Head of caudate nucleus (tissue), 42 donors: ENCODE data around the gene PRRC2B.
"Not testable (repeated sequence)": the region's sequence is repeated elsewhere in the genome, so short reads cannot be mapped to it uniquely, and the experiment has no call there.

Source experiments
- DNase-seq, 42 donors: peaks; one replicate each; pipeline versions ENCODE4 v3.0.0 to v3.0.0-alpha.2; 2020 to 2021; ENCODE audit warnings: mixed read lengths in 7 of 42
- intact Hi-C: fragments of 100-400 bp; cut with DNase I; formaldehyde crosslinking; loops from one replicate; pipeline ENCODE4 v1.15.0; 2022

The PRRC2B gene

GRCh38 chr9:131382850-131383729, 10.8 kb upstream of the PRRC2B start:
- DNase-seq, result peak in 2 of 42 donors; percentile 8 to 9
- intact Hi-C loops, result no loop called here

DNA sequence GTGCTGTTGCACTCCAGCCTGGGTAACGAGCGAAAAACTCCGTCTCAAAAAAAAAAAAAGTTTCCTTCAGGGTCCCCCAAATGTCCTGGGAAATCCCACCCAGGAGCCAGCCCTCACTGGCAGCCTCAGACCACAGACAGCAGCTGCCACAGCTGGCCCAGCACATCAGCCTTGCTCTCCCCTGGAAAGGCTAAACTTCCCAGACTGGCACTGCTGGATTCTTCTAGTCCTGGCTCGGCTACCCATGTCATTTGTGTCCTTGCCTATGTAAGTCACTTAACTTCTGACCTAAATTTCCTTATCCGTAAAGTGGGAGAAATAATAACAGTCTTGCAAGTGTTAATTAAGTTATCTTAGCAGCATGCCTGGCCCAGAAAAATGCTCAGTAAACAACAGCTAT, 8.6 kb upstream of the PRRC2B start:
- DNase-seq, result no peak
- intact Hi-C loops, result no loop called here

GRCh38 chr9:131386281-131386680, 7.6 kb upstream of the PRRC2B start:
- DNase-seq, result peak in 8 of 42 donors; percentile 26 to 56 (median 31)
- intact Hi-C loops, result no loop called here

DNA sequence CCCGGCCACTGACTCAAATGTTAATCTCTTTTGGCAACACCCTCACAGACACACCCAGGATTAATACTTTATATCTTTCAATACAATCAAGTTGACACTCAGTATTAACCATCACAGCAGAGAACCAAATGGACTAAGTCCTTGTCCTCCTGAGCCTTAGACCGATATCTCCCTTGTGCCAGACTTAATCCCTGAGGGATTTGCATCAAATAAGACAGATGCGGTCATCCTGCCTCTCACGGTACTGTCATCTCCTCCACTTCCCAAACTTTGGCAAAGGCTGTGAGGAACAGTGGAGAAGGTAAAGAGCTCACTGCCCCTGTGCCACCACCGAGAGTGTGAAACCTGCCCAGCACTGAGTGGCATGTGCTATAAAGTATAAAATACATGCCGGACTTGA, 6.5 kb upstream of the PRRC2B start:
- intact Hi-C loops, result no loop called here
- no peak for DNase-seq

- no peak for DNase-seq
- intact Hi-C loops, result no loop called here
Measured at GRCh38 chr9:131391020-131391419, 2.9 kb upstream of the PRRC2B start.

DNA sequence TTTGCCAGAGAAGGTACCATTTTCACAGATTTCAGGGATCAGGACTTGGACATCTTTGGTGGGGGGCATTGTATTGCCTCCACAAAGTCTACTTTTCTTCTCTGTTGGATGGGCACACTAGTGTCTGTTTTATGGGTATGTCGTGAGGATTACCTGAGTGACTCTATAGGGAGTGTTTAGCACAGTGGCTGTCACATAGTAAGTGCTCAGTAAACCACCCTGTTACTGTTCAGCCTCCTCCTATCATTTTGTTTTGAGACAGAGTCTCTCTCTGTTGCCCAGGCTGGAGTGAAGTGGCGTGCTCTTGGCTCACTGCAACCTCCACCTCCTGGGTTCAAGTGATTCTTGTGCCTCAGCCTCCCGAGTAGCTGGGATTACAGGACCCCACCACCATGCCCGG, 2.4 kb upstream of the PRRC2B start:
- intact Hi-C loops, result no loop called here
- no peak for DNase-seq

GRCh38 chr9:131394464-131395156, 724 bp downstream of the PRRC2B start:
- intact Hi-C loops, result no loop called here
- peak in 32 of 42 donors; percentile 29 to 79 (median 60) for DNase-seq

DNA sequence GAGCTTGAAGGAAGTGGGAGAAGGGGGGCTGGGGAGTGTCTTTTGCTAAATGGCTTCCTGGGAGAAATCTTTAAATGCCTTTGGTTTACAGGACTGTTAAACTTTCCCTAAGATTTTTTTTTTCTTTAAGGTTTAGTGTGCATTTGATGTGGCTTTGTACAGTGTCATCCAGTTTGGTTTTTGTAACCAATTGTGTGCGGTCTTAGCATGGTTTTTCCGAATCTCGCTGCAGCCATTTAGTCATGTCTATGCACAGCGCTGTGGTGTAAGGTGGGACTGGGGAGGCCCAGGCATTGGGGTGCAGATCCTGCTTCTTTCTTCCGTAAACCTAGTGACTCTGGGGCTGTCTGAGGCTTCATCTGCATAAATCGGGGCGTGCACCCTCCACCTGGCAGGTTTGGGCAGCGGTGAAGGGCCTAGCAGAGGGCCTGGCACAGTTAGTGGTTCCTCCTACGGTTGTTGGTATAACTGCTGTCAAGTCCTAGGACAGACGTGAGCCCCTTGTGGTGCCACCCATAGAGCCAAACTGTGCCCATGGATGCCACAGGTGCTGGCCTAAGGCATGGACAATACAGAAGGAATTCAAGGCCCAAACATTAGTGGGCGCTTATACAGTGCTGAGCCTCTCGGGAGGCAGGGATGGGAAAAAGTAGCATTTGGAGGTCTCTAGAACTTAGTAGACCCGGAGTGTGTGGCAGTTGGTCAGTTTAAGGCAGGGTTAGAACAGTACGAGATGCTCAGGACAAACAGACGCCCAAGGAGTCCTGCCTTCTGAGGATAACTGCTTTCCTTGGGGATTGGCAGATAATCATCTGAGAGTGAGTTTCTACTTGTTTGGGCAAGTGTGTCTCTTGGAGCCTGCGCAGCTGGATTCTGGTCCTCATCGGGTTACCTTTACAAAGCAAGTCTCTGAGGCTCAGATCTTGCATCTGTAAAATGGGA, 1.5 kb downstream of the PRRC2B start:
- intact Hi-C loops, result no loop called here

DNA sequence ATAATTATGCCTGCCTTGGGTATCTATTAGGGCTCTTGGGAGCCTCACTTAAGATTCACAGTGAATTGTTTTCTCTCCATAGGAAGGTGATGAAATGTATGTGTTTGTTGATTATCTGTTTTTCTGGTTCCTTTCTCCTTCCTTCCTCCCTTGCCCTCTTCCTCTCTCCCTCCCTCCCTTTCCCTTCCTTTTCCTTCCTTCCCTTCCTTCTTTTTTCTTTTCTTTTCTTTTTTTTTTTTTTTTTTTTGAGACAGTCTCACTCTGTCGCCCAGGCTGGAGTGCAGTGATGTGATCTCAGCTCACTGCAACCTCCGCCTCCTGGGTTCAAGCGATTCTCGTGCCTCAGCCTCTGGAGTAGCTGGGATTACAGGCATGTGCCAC, 2.2 kb downstream of the PRRC2B start:
- DNase-seq, result peak in 1 of 42 donors; percentile 9
- intact Hi-C loops, result not testable (repeated sequence)

More for the DNA sequence above, 1.5 kb downstream of the PRRC2B start:
- DNase-seq, result peak in 4 of 42 donors; percentile 29 to 51 (median 48)

DNA sequence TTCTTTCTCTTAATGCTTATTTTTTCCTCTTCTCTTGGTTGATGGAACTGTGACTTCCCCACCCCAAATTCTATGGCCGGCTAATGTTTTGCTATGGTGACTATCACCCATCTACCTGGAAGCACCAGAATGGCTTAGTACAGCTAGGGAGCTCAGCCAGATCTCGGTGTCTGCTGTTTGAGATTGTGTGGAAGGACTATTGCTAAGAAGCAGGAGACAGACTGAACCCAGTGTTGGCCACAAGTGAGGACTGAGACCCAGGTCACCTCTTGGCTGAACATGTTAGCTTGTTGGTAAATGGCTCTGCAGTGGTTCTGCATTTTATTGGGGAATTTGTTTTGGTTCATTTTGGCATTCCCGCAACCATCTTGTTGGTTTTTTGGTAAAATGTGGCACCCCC, 2.7 kb downstream of the PRRC2B start:
- peak in 2 of 42 donors; percentile 9 to 26 for DNase-seq
- intact Hi-C loops, result no loop called here

- peak in 1 of 42 donors; percentile 16 for DNase-seq
- intact Hi-C loops, result no loop called here
Measured at GRCh38 chr9:131397100-131397790, 3.4 kb downstream of the PRRC2B start.

DNA sequence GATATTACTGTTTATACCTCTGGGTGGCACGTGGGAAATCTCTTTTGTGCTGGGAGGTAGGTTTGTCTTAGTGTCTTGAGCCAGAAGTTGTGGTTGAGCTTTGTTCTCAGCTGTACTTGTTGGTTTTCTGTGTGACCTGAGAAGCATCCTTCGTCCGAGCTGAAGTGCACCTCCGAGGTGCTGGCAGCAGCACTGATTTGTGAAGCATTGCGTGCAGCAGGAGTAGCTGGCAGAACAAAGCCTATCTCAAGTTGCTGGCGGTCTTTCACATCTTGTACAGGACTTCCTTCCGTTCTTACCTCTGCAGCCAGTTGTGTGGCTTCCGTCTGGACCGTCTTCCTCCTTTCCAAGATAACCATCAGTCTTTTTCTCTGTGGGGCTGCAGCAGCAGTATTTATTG, 4.3 kb downstream of the PRRC2B start:
- DNase-seq, result peak in 2 of 42 donors; percentile 9 to 31
- intact Hi-C loops, result no loop called here

DNA sequence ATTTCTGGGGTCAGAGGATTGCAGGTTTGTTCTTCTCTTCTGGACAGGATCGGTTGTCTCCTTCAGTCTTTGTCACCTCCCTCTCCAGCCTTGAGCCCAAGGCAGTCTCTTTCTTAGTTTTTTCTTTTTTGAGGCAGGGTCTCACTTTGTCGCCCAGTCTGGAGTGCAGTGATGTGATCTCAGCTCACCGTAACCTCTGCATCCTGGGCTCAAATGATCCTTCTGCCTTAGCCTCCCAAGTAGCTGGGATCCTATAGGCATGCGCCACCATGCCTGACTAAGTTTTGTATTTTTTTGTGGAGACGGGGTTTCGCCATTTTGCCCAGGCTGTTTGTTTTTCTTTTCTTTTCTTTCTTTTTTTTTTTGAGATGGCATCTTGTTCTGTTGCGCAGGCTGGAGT, 6.1 kb downstream of the PRRC2B start:
- DNase-seq, result peak in 1 of 42 donors; percentile 2
- intact Hi-C loops, result no loop called here

GRCh38 chr9:131400627-131401026, 6.7 kb downstream of the PRRC2B start:
- intact Hi-C loops, result no loop called here
- peak in 1 of 42 donors; percentile 4 for DNase-seq

- DNase-seq, result peak in 2 of 42 donors; percentile 10 to 65
- intact Hi-C loops, result no loop called here
Measured at GRCh38 chr9:131402073-131402472, 8.2 kb downstream of the PRRC2B start.

- intact Hi-C loops, result no loop called here
- DNase-seq, result peak; percentile 59 to 94 (median 82)
Measured at GRCh38 chr9:131402738-131403492, 9.0 kb downstream of the PRRC2B start.

- intact Hi-C loops, result no loop called here
- DNase-seq, result no peak
Measured at GRCh38 chr9:131403493-131403773, 9.5 kb downstream of the PRRC2B start.

DNA sequence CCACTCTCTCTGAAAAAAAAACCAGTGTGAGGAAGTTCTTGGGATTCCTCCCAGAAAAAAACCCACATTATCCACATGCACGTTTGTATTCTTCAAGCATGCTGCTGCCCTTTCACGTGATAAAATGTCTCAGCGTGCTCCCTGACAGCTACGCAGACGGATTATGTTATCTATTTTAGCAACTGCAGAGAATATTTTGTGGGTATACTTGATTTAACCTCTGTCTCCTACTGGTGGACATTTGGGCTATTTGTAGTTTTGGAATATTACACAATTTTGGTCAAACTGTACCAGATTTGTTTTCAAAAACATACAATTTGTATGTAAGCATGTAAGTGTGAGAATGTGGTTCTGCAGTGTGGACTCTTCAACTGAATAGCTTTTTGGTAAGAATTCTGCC, 10.7 kb downstream of the PRRC2B start:
- intact Hi-C loops, result no loop called here
- DNase-seq, result peak in 1 of 42 donors; percentile 25
